D721Med (cell line): ENCODE measurements around the gene KCNK10.

Experiments used
- DNase-seq: peaks from one replicate; pipeline ENCODE4 v3.0.0; 2011; ENCODE audit warnings: low spot score; ENCODE audit not compliant: insufficient read length
- FAIRE-seq: peaks from 2 replicates; lab custom pipeline; 2011; peaks lifted over from hg19 to GRCh38; lab: Jason Lieb, UNC
- CTCF ChIP-seq: IDR thresholded peaks from 2 replicates; pipeline ENCODE4 v1.5.1; 2012; ENCODE audit warnings: mild to moderate bottlenecking, control low read depth; ENCODE audit not compliant: insufficient read depth; ENCODE audit errors: missing control alignments

KCNK10 gene

GRCh38 chr14:88296351-88296750, 26.7 kb downstream of the KCNK10 start:
- DNase-seq, result no peak
- no peak for FAIRE-seq
- TF ChIP-seq CTCF, result no peak

- DNase-seq (no peak), FAIRE-seq (peak; percentile 93)
- no peak for TF ChIP-seq CTCF
These were observed 33.1 kb downstream of the KCNK10 start for GRCh38 chr14:88289996-88290395.

GRCh38 chr14:88289234-88289633, 33.8 kb downstream of the KCNK10 start:
- no peak for TF ChIP-seq CTCF
- FAIRE-seq (no peak), DNase-seq (no peak)

GRCh38 chr14:88286309-88286708, 36.8 kb downstream of the KCNK10 start:
- no peak for TF ChIP-seq CTCF
- FAIRE-seq (no peak), DNase-seq (no peak)

- no peak for DNase-seq
- FAIRE-seq, result no peak
- TF ChIP-seq CTCF, result no peak
These were observed 41.6 kb downstream of the KCNK10 start for GRCh38 chr14:88281447-88281846.

GRCh38 chr14:88276923-88277596, 46.0 kb downstream of the KCNK10 start:
- DNase-seq (no peak), FAIRE-seq (no peak)
- TF ChIP-seq CTCF, result no peak
